ENCODE data around the gene LRRC58. TPM values are rescaled to one million over a fixed set of nuclear protein-coding genes. Genes with fewer than 3 reads are reported as not detected.

LRRC58 gene
- total and polyA plus RNA-seq, 2 of the 8 experiments (the other 6 are each of a cell fraction or from before 2014, with no cell fraction given) = 4.3 to 15.4 TPM

DNA sequence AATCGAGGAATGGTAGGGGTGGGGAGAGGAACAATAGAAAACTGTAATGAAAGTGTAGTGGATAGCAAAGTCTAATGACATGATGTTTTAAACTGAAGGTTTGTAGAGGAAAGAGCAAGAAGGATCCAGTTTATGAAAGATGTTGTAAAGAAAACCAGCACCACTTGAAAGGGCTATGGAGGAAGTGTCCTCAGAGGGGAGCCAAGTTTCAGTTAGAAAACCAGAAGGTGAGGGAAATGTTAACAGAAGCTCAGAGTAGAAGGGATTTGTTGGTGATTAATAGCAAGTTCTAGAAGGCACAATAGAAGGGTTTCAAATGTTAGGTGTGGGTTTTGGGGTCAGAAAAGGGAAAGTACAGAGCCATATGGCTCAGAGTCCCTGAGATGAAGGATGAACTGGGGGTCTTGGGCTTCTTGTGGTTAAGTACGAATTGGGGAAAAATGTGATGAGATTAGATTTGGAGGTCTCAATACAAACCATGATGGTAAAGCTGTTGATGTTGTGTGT, 33.8 kb upstream of the LRRC58 start:
- H2BK15ac ChIP-seq (ENCODE audit: low read length) = no peak overlapping the region
- H2AFZ ChIP-seq (ENCODE audit: low read length) = no peak overlapping the region
- H3K23me2 ChIP-seq (ENCODE audit: low read depth, low read length) = no peaks in the 10 kb centered on the region
- H3K4me2 ChIP-seq (ENCODE audit: insufficient read depth in 1 of 2, low read depth in 2 of 2, low read length in 2 of 2) = no peak overlapping the region
- no peak overlapping the region for H3K23ac ChIP-seq (ENCODE audit: insufficient read length)
- no peak for DNase-seq (ENCODE audit: low read depth in 1 of 2, low spot score in 2 of 2)
- ChIA-PET POLR2A (ENCODE audit: partially characterized antibody) (interaction anchor here (1.1 kb wide), 1 partner anchor 14 kb away, joined by 3 read pairs; no protein-coding TSS in a partner anchor), CTCF (ENCODE audit: partially characterized antibody) (interaction anchor here (0.9 to 1.8 kb wide), 4 partner anchors 8 to 139 kb away, joined by 3 to 5 read pairs (median 4); no protein-coding TSS in a partner anchor)
- no peak overlapping the region for H4K5ac ChIP-seq (ENCODE audit: insufficient read length, low read depth, low read length)
- FAIRE-seq = no peak
- H3K79me1 ChIP-seq (ENCODE audit: low read depth, low read length) = no peaks in the 10 kb centered on the region
- no peak overlapping the region for H3K18ac ChIP-seq (ENCODE audit: extremely low read depth, low read length)
- H2BK12ac ChIP-seq (ENCODE audit: low read depth, low read length) = no peak overlapping the region
- no peak overlapping the region for H3K14ac ChIP-seq (ENCODE audit: insufficient read length)
- H2BK5ac ChIP-seq (ENCODE audit: low read depth, low read length) = no peak overlapping the region
- H3K79me2 ChIP-seq (ENCODE audit: control insufficient read depth in 1 of 2, insufficient read depth in 2 of 2, low read length in 2 of 2) = no peaks in the 10 kb centered on the region
- H3K36me3 ChIP-seq (ENCODE audit: control insufficient read depth in 2 of 4, insufficient read depth in 4 of 4, low read length in 3 of 4) = no peaks in the 10 kb centered on the region
- no peak overlapping the region for H3K56ac ChIP-seq (replicated peaks; ENCODE audit: insufficient read length, low read depth, low read length)
- H3K27ac ChIP-seq (ENCODE audit: low read depth, low read length) = no peak overlapping the region
- H4K8ac ChIP-seq (ENCODE audit: extremely low read depth, insufficient read depth, low read length) = no peak overlapping the region
- no peak overlapping the region for H4K91ac ChIP-seq (replicated peaks; ENCODE audit: insufficient read length, low read length)
- H3K27me3 ChIP-seq (replicated peaks in 1 of 4; ENCODE audit: control insufficient read depth in 3 of 4, extremely low read depth in 1 of 4, insufficient read depth in 3 of 4, low read length in 3 of 4) = no peaks in the 10 kb centered on the region
- no peaks in the 10 kb centered on the region for H3K4me1 ChIP-seq (replicated peaks in 1 of 4; ENCODE audit: control insufficient read depth in 3 of 4, insufficient read depth in 4 of 4, low read length in 3 of 4)
- no peak overlapping the region for H3K4ac ChIP-seq (replicated peaks; ENCODE audit: insufficient read length, low read depth, low read length)
- H3K9ac ChIP-seq (replicated peaks in 1 of 4; ENCODE audit: extremely low read depth in 1 of 4, low read depth in 3 of 4, low read length in 3 of 4) = no peak overlapping the region
- H4K20me1 ChIP-seq (replicated peaks in 1 of 2; ENCODE audit: control insufficient read depth in 1 of 2, insufficient read depth in 2 of 2, low read length in 2 of 2) = no peaks in the 10 kb centered on the region
- 86% methylated on average over 2 of the region's 2 CpGs; no CpG with 5 or more reads in 1 of the 2 experiments for WGBS, 2 experiments (ENCODE audit: extremely low coverage in 1 of 2, insufficient coverage in 1 of 2, insufficient read length in 1 of 2, insufficient replicate concordance in 2 of 2, low coverage in 1 of 2, low lambda C conversion rate in 2 of 2, missing lambda C conversion rate in 1 of 2)
- no peak overlapping the region for H2BK120ac ChIP-seq (replicated peaks; ENCODE audit: low read depth, low read length)
- H3K9me3 ChIP-seq (ENCODE audit: insufficient read depth in 2 of 2, low read depth in 1 of 2, low read length in 1 of 2) = no peaks in the 10 kb centered on the region
- no peak overlapping the region for H2AK5ac ChIP-seq (ENCODE audit: low read depth, low read length)
- H3K4me3 ChIP-seq (ENCODE audit: extremely low read depth in 1 of 4, insufficient read depth in 2 of 4, low read depth in 3 of 4, low read length in 4 of 4) = no peak overlapping the region
- no peak overlapping the region for H2BK20ac ChIP-seq (ENCODE audit: low read length)
- TF ChIP-seq, protein P1, sequence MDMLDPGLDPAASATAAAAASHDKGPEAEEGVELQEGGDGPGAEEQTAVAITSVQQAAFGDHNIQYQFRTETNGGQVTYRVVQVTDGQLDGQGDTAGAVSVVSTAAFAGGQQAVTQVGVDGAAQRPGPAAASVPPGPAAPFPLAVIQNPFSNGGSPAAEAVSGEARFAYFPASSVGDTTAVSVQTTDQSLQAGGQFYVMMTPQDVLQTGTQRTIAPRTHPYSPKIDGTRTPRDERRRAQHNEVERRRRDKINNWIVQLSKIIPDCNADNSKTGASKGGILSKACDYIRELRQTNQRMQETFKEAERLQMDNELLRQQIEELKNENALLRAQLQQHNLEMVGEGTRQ (IDR thresholded peaks at IDR 0.05; ENCODE audit: low read length) = no peak
- TF ChIP-seq SUZ12 (IDR thresholded peaks at IDR 0.05; ENCODE audit: low read length) (no peak), TEAD4 (IDR thresholded peaks at IDR 0.05; ENCODE audit: low read depth, low read length) (no peak)

Measured in H1 (cell line).